SK-N-SH treated with all-trans-retinoic acid at 6 μM for 48 hours (cell line): Measurements from ENCODE around the gene POLK.
"Not testable (repeated sequence)": the region's sequence is repeated elsewhere in the genome, so short reads cannot be mapped to it uniquely, and the experiment has no call there.

Experiments used
- ATAC-seq: fragments of 200-7000 bp; cut with Tn5 transposase; 3 replicates; pipeline ENCODE4 v1.9.1; 2020; ENCODE audit warnings: mild to moderate bottlenecking, moderate library complexity
- BACH2 ChIP-seq: fragments of 250-450 bp; sonication (Bioruptor Pico); IDR thresholded peaks from 2 replicates; pipeline ENCODE4 v1.9.0; 2021; ENCODE audit warnings: mild to moderate bottlenecking, borderline replicate concordance
- CREB5 ChIP-seq: fragments of 250-450 bp; sonication (Bioruptor Pico); IDR thresholded peaks from 2 replicates; pipeline ENCODE4 v1.5.1; 2020; ENCODE audit warnings: low read depth, mild to moderate bottlenecking, moderate library complexity
- CSDC2 ChIP-seq: fragments of 250-450 bp; sonication (Bioruptor Pico); IDR thresholded peaks from 2 replicates; pipeline ENCODE4 v1.5.0; 2020; ENCODE audit warnings: mild to moderate bottlenecking, moderate library complexity
- CSRNP3 ChIP-seq: fragments of 250-450 bp; sonication (Bioruptor Pico); IDR thresholded peaks from 2 replicates; pipeline ENCODE4 v1.5.1; 2021; ENCODE audit warnings: mild to moderate bottlenecking, moderate library complexity
- GLIS3 ChIP-seq: fragments of 250-450 bp; sonication (Bioruptor Pico); IDR thresholded peaks from 2 replicates; pipeline ENCODE4 v1.5.0; 2020; ENCODE audit warnings: mild to moderate bottlenecking, moderate library complexity
- ISL1 ChIP-seq: fragments of 250-450 bp; sonication (Bioruptor Pico); IDR thresholded peaks from 2 replicates; pipeline ENCODE4 v2.1.2; 2022; ENCODE audit warnings: mild to moderate bottlenecking, moderate library complexity
- OSR1 ChIP-seq: fragments of 250-450 bp; sonication (Bioruptor Pico); IDR thresholded peaks from 2 replicates; pipeline ENCODE4 v1.8.0; 2022; ENCODE audit warnings: moderate library complexity, mild to moderate bottlenecking, inconsistent platforms
- PATZ1 ChIP-seq: fragments of 250-450 bp; sonication (Bioruptor Pico); IDR thresholded peaks from 2 replicates; pipeline ENCODE4 v1.8.0; 2020; ENCODE audit warnings: mild to moderate bottlenecking, moderate library complexity, borderline replicate concordance
- POU6F1 ChIP-seq: fragments of 250-450 bp; sonication (Bioruptor Pico); IDR thresholded peaks from 2 replicates; pipeline ENCODE4 v1.8.0; 2021; ENCODE audit warnings: low read depth, mild to moderate bottlenecking, moderate library complexity, borderline replicate concordance
- PPARA ChIP-seq: fragments of 250-450 bp; sonication (Bioruptor Pico); IDR thresholded peaks from 2 replicates; pipeline ENCODE4 v1.5.0; 2020; ENCODE audit warnings: mild to moderate bottlenecking, borderline replicate concordance
- RARB ChIP-seq: fragments of 250-450 bp; sonication (Bioruptor Pico); IDR thresholded peaks from 2 replicates; pipeline ENCODE4 v1.8.0; 2021; ENCODE audit warnings: mild to moderate bottlenecking, moderate library complexity
- SNAI2 ChIP-seq: fragments of 250-450 bp; sonication (Bioruptor Pico); IDR thresholded peaks from 2 replicates; pipeline ENCODE4 v1.5.0; 2020; ENCODE audit warnings: mild to moderate bottlenecking, moderate library complexity
- TOX ChIP-seq: fragments of 250-450 bp; sonication (Bioruptor Pico); IDR thresholded peaks from 2 replicates; pipeline ENCODE4 v1.8.0; 2021; ENCODE audit warnings: mild to moderate bottlenecking, moderate library complexity, borderline replicate concordance
- TSHZ2 ChIP-seq: fragments of 250-450 bp; sonication (Bioruptor Pico); IDR thresholded peaks from 2 replicates; pipeline ENCODE4 v1.5.0; 2020; ENCODE audit warnings: mild to moderate bottlenecking, moderate library complexity
- ZFP3 ChIP-seq: fragments of 250-450 bp; sonication (Bioruptor Pico); IDR thresholded peaks from 2 replicates; pipeline ENCODE4 v1.5.0; 2020; ENCODE audit warnings: mild to moderate bottlenecking, moderate library complexity
- ZFP30 ChIP-seq: fragments of 450-650 bp; formaldehyde crosslinking; IDR thresholded peaks from 2 replicates; pipeline ENCODE4 v1.5.0; 2022; ENCODE audit warnings: mild to moderate bottlenecking, moderate library complexity
- ZNF565 ChIP-seq: fragments of 450-650 bp; formaldehyde crosslinking; conservative IDR thresholded peaks from 2 replicates; pipeline ENCODE4 v1.5.0; 2020; ENCODE audit warnings: low read depth, mild to moderate bottlenecking, moderate library complexity
- ZNF70 ChIP-seq: fragments of 450-650 bp; formaldehyde crosslinking; IDR thresholded peaks from 2 replicates; pipeline ENCODE4 v1.5.0; 2020; ENCODE audit warnings: mild to moderate bottlenecking, moderate library complexity
- ZNF8 ChIP-seq: fragments of 450-650 bp; formaldehyde crosslinking; IDR thresholded peaks from 2 replicates; pipeline ENCODE4 v1.5.0; 2020; ENCODE audit warnings: mild to moderate bottlenecking, moderate library complexity

POLK gene

GRCh38 chr5:75567710-75568109 lies 56.0 kb downstream of the POLK start:
- TF ChIP-seq SNAI2: no peak
- TF ChIP-seq ISL1 (CRISPR knock-in tag): peak; percentile 77
- no peak for TF ChIP-seq ZNF565 (CRISPR knock-in tag)
- TF ChIP-seq PPARA (CRISPR knock-in tag): no peak
- peak; percentile 72 for ATAC-seq

GRCh38 chr5:75568202-75568601 lies 56.5 kb downstream of the POLK start:
- no peak for ATAC-seq

GRCh38 chr5:75571547-75571946 lies 59.9 kb downstream of the POLK start:
- TF ChIP-seq CSRNP3 (CRISPR knock-in tag) (no peak), SNAI2 (no peak), CREB5 (CRISPR knock-in tag) (no peak), ISL1 (CRISPR knock-in tag) (no peak), POU6F1 (no peak), ZNF8 (no peak), ZFP3 (CRISPR knock-in tag) (no peak), GLIS3 (no peak)
- ATAC-seq: no peak

More at GRCh38 chr5:75568202-75568601, 56.5 kb downstream of the POLK start:
- TF ChIP-seq ZNF70 (CRISPR knock-in tag) (no peak), TSHZ2 (CRISPR knock-in tag) (no peak), GLIS3 (no peak), OSR1 (CRISPR knock-in tag) (no peak), CSRNP3 (CRISPR knock-in tag) (no peak), TOX (CRISPR knock-in tag) (no peak), PPARA (CRISPR knock-in tag) (no peak)

- TF ChIP-seq ZFP30 (CRISPR knock-in tag): no peak
- TF ChIP-seq, all 23 proteins: peak for 0
- ATAC-seq: no peak
These were observed 63.1 kb downstream of the POLK start for GRCh38 chr5:75574791-75575190.

- not testable (repeated sequence) for ATAC-seq
These were observed 66.6 kb downstream of the POLK start for GRCh38 chr5:75578280-75578679.

- no peak for ATAC-seq
- TF ChIP-seq RARB (CRISPR knock-in tag) (no peak), ZNF8 (no peak), SNAI2 (no peak), OSR1 (CRISPR knock-in tag) (no peak), CSDC2 (no peak), BACH2 (no peak), GLIS3 (no peak), ZNF565 (CRISPR knock-in tag) (no peak), CREB5 (CRISPR knock-in tag) (no peak), PATZ1 (no peak)
These were observed 73.0 kb downstream of the POLK start for GRCh38 chr5:75584641-75585040.
